ENCODE results near the gene MYO7B. TPM values are rescaled to one million over a fixed set of nuclear protein-coding genes. Genes with fewer than 3 reads are reported as not detected.

MYO7B gene
- total and polyA plus RNA-seq, 4 donors = 0.51 to 4.7 (median 1.9) TPM

DNA sequence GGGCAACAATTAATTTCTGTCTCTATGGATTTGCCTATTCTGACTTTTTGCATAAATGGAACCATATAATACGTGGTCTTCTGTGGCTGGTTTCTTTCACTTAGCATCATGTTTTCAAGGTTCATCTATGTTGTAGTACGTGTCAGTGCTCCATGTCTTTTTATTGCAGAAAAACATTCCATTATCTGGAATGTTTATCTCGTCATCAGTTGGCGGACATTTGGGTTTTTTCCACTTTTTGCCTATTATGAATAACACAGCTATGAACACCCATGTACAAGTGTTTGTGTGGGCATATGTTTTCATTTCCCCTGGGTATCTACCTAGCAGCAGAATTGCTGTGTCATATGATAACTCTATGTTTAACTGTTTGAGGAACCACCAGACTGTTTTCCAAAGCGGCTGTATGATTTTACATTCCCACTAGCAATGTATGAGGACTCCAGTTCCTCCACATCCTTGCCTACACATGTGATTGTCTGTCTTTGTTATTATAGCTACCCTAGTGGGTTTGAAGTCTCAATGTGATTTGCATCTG is 49.9 kb downstream of the MYO7B start:
- no peak overlapping the region for H3K27ac ChIP-seq (ENCODE audit: low read depth in 1 of 2, low read length in 1 of 2)
- H3K9ac ChIP-seq (ENCODE audit: insufficient read depth in 1 of 2, low read length in 2 of 2) = no peak overlapping the region
- H3K27me3 ChIP-seq (ENCODE audit: control insufficient read depth in 3 of 3, insufficient read depth in 3 of 3, low read length in 2 of 3) = no peaks in the 10 kb centered on the region
- 91 to 95% methylated on average over 5 of the region's 5 CpGs for WGBS, 2 donors
- no peaks in the 10 kb centered on the region for H3K36me3 ChIP-seq (ENCODE audit: control insufficient read depth in 4 of 4, insufficient read depth in 4 of 4, low read length in 4 of 4)
- H3K4me1 ChIP-seq (ENCODE audit: control insufficient read depth in 5 of 5, insufficient read depth in 5 of 5, low read length in 5 of 5) = no peaks in the 10 kb centered on the region
- ATAC-seq (ENCODE audit: insufficient read depth, low FRiP score) = no peak
- DNase-seq = no peak
- H3K4me3 ChIP-seq = no peak overlapping the region
- H3K9me3 ChIP-seq (ENCODE audit: control insufficient read depth in 4 of 4, insufficient read depth in 3 of 4, low read length in 3 of 4) = no peaks in the 10 kb centered on the region
- no peak for TF ChIP-seq CTCF (IDR thresholded peaks at IDR 0.05; ENCODE audit: control extremely low read depth, extremely low read depth)

GRCh38 chr2:127586136-127586535 is 50.7 kb downstream of the MYO7B start:
- 85 to 93% methylated on average over 6 of the region's 6 CpGs for WGBS, 2 donors

DNA sequence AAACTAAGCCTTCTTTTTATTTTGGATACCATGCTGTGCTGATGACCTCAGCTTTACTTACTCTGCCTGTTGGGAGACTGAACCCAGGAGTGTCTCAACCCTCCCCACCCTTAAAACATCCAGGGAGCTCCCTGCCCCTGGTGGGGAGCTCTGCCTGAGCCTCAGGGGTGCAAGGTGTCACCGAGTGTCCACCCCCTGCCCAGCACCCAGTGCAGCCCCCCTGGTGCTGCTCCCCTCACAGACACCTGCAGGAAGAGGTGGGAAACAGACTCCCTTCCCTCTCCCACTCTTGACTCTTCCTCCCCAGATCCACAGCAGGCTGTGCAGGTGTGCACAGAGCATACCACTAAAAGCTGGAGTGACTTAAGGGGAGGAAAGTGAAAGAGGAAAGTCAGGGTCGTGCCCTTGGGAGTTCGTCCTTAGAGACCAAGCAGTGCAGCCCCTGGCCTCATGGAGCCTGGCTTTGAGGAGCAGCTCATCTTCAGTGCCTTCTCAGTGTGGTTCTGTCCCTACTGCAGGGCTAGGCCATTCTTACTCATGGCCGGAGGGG is 51.3 kb downstream of the MYO7B start:
- DNase-seq (no peak), ATAC-seq (ENCODE audit: insufficient read depth, low FRiP score) (no peak)
- no peaks in the 10 kb centered on the region for H3K9me3 ChIP-seq (ENCODE audit: control insufficient read depth in 4 of 4, insufficient read depth in 3 of 4, low read length in 3 of 4)
- no peak overlapping the region for H3K27ac ChIP-seq (ENCODE audit: low read depth in 1 of 2, low read length in 1 of 2)
- TF ChIP-seq CTCF (IDR thresholded peaks at IDR 0.05; ENCODE audit: control extremely low read depth, extremely low read depth) = no peak
- no peaks in the 10 kb centered on the region for H3K36me3 ChIP-seq (ENCODE audit: control insufficient read depth in 4 of 4, insufficient read depth in 4 of 4, low read length in 4 of 4)
- no peak overlapping the region for H3K4me3 ChIP-seq
- no peaks in the 10 kb centered on the region for H3K27me3 ChIP-seq (ENCODE audit: control insufficient read depth in 3 of 3, insufficient read depth in 3 of 3, low read length in 2 of 3)
- no peaks in the 10 kb centered on the region for H3K4me1 ChIP-seq (ENCODE audit: control insufficient read depth in 5 of 5, insufficient read depth in 5 of 5, low read length in 5 of 5)
- 81 to 83% methylated on average over 4 of the region's 4 CpGs for whole genome bisulfite sequencing, 2 donors
- H3K9ac ChIP-seq (ENCODE audit: insufficient read depth in 1 of 2, low read length in 2 of 2) = no peak overlapping the region

More at GRCh38 chr2:127586136-127586535, 50.7 kb downstream of the MYO7B start:
- TF ChIP-seq CTCF (IDR thresholded peaks at IDR 0.05; ENCODE audit: control extremely low read depth, extremely low read depth) = no peak
- Histone ChIP-seq H3K4me1 (ENCODE audit: control insufficient read depth in 5 of 5, insufficient read depth in 5 of 5, low read length in 5 of 5) (no peaks in the 10 kb centered on the region), H3K27me3 (ENCODE audit: control insufficient read depth in 3 of 3, insufficient read depth in 3 of 3, low read length in 2 of 3) (no peaks in the 10 kb centered on the region), H3K36me3 (ENCODE audit: control insufficient read depth in 4 of 4, insufficient read depth in 4 of 4, low read length in 4 of 4) (no peaks in the 10 kb centered on the region), H3K4me3 (no peak overlapping the region), H3K9me3 (ENCODE audit: control insufficient read depth in 4 of 4, insufficient read depth in 3 of 4, low read length in 3 of 4) (no peaks in the 10 kb centered on the region), H3K27ac (ENCODE audit: low read depth in 1 of 2, low read length in 1 of 2) (no peak overlapping the region), H3K9ac (ENCODE audit: insufficient read depth in 1 of 2, low read length in 2 of 2) (no peak overlapping the region)
- DNase-seq (no peak), ATAC-seq (ENCODE audit: insufficient read depth, low FRiP score) (no peak)

- Histone ChIP-seq H3K9me3 (ENCODE audit: control insufficient read depth in 4 of 4, insufficient read depth in 3 of 4, low read length in 3 of 4) (no peaks in the 10 kb centered on the region), H3K9ac (ENCODE audit: insufficient read depth in 1 of 2, low read length in 2 of 2) (no peak overlapping the region), H3K27ac (ENCODE audit: low read depth in 1 of 2, low read length in 1 of 2) (no peak overlapping the region), H3K36me3 (ENCODE audit: control insufficient read depth in 4 of 4, insufficient read depth in 4 of 4, low read length in 4 of 4) (no peaks in the 10 kb centered on the region), H3K4me1 (ENCODE audit: control insufficient read depth in 5 of 5, insufficient read depth in 5 of 5, low read length in 5 of 5) (no peaks in the 10 kb centered on the region), H3K27me3 (ENCODE audit: control insufficient read depth in 3 of 3, insufficient read depth in 3 of 3, low read length in 2 of 3) (no peaks in the 10 kb centered on the region), H3K4me3 (no peak overlapping the region)
- TF ChIP-seq CTCF (IDR thresholded peaks at IDR 0.05; ENCODE audit: control extremely low read depth, extremely low read depth) = no peak
- ATAC-seq (ENCODE audit: insufficient read depth, low FRiP score) (no peak), DNase-seq (peak in 1 of 3 donors; percentile 8)
- 94 to 96% methylated on average over 5 of the region's 5 CpGs for WGBS, 2 donors
Observed at GRCh38 chr2:127588241-127588640, 52.8 kb downstream of the MYO7B start.
